ENCODE data around the gene SDF4.

SDF4 gene

GRCh38 chr1:1246577-1247340 lies 15.0 kb upstream of the SDF4 start, which contains the start of gene C1QTNF12:
C1QTNF12 (minus strand) TSS chr1:1246722; CDS start chr1:1246690, 32 bp downstream.
- Histone ChIP-seq H3K4me1 (ENCODE audit: control insufficient read depth, insufficient read depth, low read length) (no peaks in the 10 kb centered on the region; the same call in 1 of the 2 replicates), H3K27ac (ENCODE audit: extremely low read depth, low read depth, low read length) (no peak within 1 kb of the TSS), H3K9me3 (ENCODE audit: control insufficient read depth, insufficient read depth, low read depth, low read length) (no peaks in the 10 kb centered on the region), H3K36me3 (ENCODE audit: control insufficient read depth in 2 of 2, insufficient read depth in 1 of 2, low read length in 2 of 2) (no peaks in the 10 kb centered on the region; a peak in 1 of 3 replicates), H3K4me3 (ENCODE audit: low read depth, low read length) (no peak within 1 kb of the TSS)
- TF ChIP-seq PATZ1 (tag by site-specific recombination; IDR thresholded peaks at IDR 0.05): peak; percentile 20; the same call in 1 of the 2 replicates
- no peak for TF ChIP-seq ZNF354C (tag by site-specific recombination; IDR thresholded peaks at IDR 0.05; ENCODE audit: borderline replicate concordance, low read depth)
- peak; percentile 35; the same call in 1 of the 2 replicates for TF ChIP-seq KLF8 (tag by site-specific recombination; IDR thresholded peaks at IDR 0.05)
- TF ChIP-seq PRDM10 (tag by site-specific recombination; IDR thresholded peaks at IDR 0.05): no peak
- POLR2A ChIA-PET: no interaction called here
- CTCF ChIA-PET: interaction anchor here (1.1 to 1.3 kb wide), 2 partner anchors 44 to 124 kb away, joined by 4 to 6 read pairs; no protein-coding TSS in a partner anchor

- TF ChIP-seq ZNF670 (tag by site-specific recombination; IDR thresholded peaks at IDR 0.05; ENCODE audit: low read depth) (no peak), SETDB1 (IDR thresholded peaks at IDR 0.05; ENCODE audit: insufficient read length, low read length) (no peak), ZNF416 (tag by site-specific recombination; IDR thresholded peaks at IDR 0.05) (no peak), ZNF792 (tag by site-specific recombination; IDR thresholded peaks at IDR 0.05) (no peak), ZNF776 (tag by site-specific recombination; IDR thresholded peaks at IDR 0.05; ENCODE audit: borderline replicate concordance) (no peak), SCRT2 (tag by site-specific recombination; IDR thresholded peaks at IDR 0.05) (peak; percentile 71), ZNF843 (tag by site-specific recombination; IDR thresholded peaks at IDR 0.05) (no peak), SCRT1 (tag by site-specific recombination; IDR thresholded peaks at IDR 0.05; ENCODE audit: borderline replicate concordance) (0 out of 2 replicates have a peak, but pooled peaks have one; percentile 20), KLF16 (tag by site-specific recombination; IDR thresholded peaks at IDR 0.05) (no peak), PRDM10 (tag by site-specific recombination; IDR thresholded peaks at IDR 0.05) (no peak), ZNF223 (tag by site-specific recombination; IDR thresholded peaks at IDR 0.05) (no peak), ZNF37A (tag by site-specific recombination; IDR thresholded peaks at IDR 0.05) (no peak), ZNF274 (IDR thresholded peaks at IDR 0.05; ENCODE audit: low read length) (no peak), ZNF274 (tag by site-specific recombination; IDR thresholded peaks at IDR 0.05; ENCODE audit: borderline replicate concordance) (no peak), AEBP2 (tag by site-specific recombination; IDR thresholded peaks at IDR 0.05; ENCODE audit: borderline replicate concordance) (no peak)
- H3K9me3 ChIP-seq (ENCODE audit: control insufficient read depth, insufficient read depth, low read depth, low read length): no peaks in the 10 kb centered on the region
- ChIA-PET POLR2A (no interaction called here), CTCF (no interaction called here)
- no peaks in the 10 kb centered on the region; the same call in 1 of the 2 replicates for H3K4me1 ChIP-seq (ENCODE audit: control insufficient read depth, insufficient read depth, low read length)
- no peak overlapping the region for H3K27ac ChIP-seq (ENCODE audit: extremely low read depth, low read depth, low read length)
- no peak overlapping the region for H3K4me3 ChIP-seq (ENCODE audit: low read depth, low read length)
- H3K36me3 ChIP-seq (ENCODE audit: control insufficient read depth in 2 of 2, insufficient read depth in 1 of 2, low read length in 2 of 2): no peaks in the 10 kb centered on the region
Observed at GRCh38 chr1:1245817-1246576, 14.2 kb upstream of the SDF4 start.
